HEK293 (cell line): ENCODE data around the gene PCBP3.

Experiments
- CTCF ChIP-seq: fragments of 450-650 bp; formaldehyde crosslinking; IDR thresholded peaks from 2 replicates; pipeline ENCODE4 v1.5.1; 2016; ENCODE audit warnings: missing biosample characterization, missing genetic modification characterization
- PBX3 ChIP-seq: sonication (generic); formaldehyde crosslinking; IDR thresholded peaks from 2 replicates; pipeline ENCODE4 v1.8.1; 2022; ENCODE audit warnings: mild to moderate bottlenecking, moderate library complexity, missing genetic modification reagents
- PRDM1 ChIP-seq: fragments of 450-650 bp; formaldehyde crosslinking; IDR thresholded peaks from 2 replicates; pipeline ENCODE4; 2016; ENCODE audit warnings: missing biosample characterization, missing genetic modification characterization
- RBAK ChIP-seq: fragments of 450-650 bp; formaldehyde crosslinking; IDR thresholded peaks from 2 replicates; pipeline ENCODE4 v1.5.1; 2016; ENCODE audit warnings: missing biosample characterization, missing genetic modification characterization
- REPIN1 ChIP-seq: fragments of 450-650 bp; formaldehyde crosslinking; IDR thresholded peaks from 2 replicates; pipeline ENCODE4 v1.5.1; 2017; ENCODE audit warnings: missing biosample characterization, missing genetic modification characterization, low read depth
- YY1 ChIP-seq: fragments of 450-650 bp; formaldehyde crosslinking; IDR thresholded peaks from 2 replicates; pipeline ENCODE4 v1.5.1; 2018; ENCODE audit warnings: missing biosample characterization, missing genetic modification characterization
- ZBTB49 ChIP-seq: fragments of 450-650 bp; formaldehyde crosslinking; IDR thresholded peaks from 2 replicates; pipeline ENCODE4 v1.5.1; 2016; ENCODE audit warnings: missing biosample characterization, missing genetic modification characterization, low read depth
- ZBTB6 ChIP-seq: fragments of 450-650 bp; formaldehyde crosslinking; IDR thresholded peaks from 2 replicates; pipeline ENCODE4 v1.5.1; 2017; ENCODE audit warnings: missing biosample characterization, missing genetic modification characterization
- ZNF211 ChIP-seq: fragments of 450-650 bp; formaldehyde crosslinking; IDR thresholded peaks from 2 replicates; pipeline ENCODE4 v1.5.1; 2016; ENCODE audit warnings: low read depth, missing biosample characterization, missing genetic modification characterization
- ZNF48 ChIP-seq: fragments of 450-650 bp; formaldehyde crosslinking; IDR thresholded peaks from 2 replicates; pipeline ENCODE4 v1.5.1; 2016; ENCODE audit warnings: missing biosample characterization, missing genetic modification characterization
- ZNF707 ChIP-seq: fragments of 450-650 bp; formaldehyde crosslinking; IDR thresholded peaks from 2 replicates; pipeline ENCODE4 v1.5.1; 2016; ENCODE audit warnings: missing biosample characterization, missing genetic modification characterization

- TF ChIP-seq ZNF48 (no peak), ZBTB49 (tag by site-specific recombination) (no peak), ZNF211 (tag by site-specific recombination) (no peak), CTCF (no peak), REPIN1 (no peak), RBAK (tag by site-specific recombination) (no peak), PRDM1 (no peak), PBX3 (CRISPR knock-in tag) (no peak), ZBTB6 (tag by site-specific recombination) (no peak), YY1 (no peak), ZNF707 (tag by site-specific recombination) (no peak)
Measured at GRCh38 chr21:45991606-45992300, 348.2 kb downstream of the PCBP3 start.
